ENCODE measurements around the gene LSM14A.

DNA sequence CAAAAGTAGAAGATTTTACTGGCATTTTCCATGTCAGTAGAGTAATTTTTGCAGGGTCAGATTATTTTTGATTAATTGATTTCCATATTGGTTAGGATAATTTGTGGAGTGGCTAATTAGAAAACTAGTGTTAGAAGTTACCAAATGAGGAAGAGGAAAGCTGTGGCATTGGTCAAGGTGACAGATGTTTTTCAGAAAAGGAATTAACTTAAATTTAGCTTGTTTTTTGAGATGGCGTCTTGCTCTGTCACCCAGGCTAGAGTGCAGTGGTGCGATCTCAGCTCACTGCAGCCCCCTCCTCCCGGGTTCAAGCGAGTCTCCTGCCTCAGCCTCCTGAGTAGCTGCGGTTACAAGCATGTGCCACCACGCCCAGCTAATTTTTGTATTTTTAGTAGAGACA is 28.8 kb downstream of the LSM14A start:
- TF ChIP-seq, protein P1, sequence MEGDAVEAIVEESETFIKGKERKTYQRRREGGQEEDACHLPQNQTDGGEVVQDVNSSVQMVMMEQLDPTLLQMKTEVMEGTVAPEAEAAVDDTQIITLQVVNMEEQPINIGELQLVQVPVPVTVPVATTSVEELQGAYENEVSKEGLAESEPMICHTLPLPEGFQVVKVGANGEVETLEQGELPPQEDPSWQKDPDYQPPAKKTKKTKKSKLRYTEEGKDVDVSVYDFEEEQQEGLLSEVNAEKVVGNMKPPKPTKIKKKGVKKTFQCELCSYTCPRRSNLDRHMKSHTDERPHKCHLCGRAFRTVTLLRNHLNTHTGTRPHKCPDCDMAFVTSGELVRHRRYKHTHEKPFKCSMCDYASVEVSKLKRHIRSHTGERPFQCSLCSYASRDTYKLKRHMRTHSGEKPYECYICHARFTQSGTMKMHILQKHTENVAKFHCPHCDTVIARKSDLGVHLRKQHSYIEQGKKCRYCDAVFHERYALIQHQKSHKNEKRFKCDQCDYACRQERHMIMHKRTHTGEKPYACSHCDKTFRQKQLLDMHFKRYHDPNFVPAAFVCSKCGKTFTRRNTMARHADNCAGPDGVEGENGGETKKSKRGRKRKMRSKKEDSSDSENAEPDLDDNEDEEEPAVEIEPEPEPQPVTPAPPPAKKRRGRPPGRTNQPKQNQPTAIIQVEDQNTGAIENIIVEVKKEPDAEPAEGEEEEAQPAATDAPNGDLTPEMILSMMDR (IDR thresholded peaks at IDR 0.05; ENCODE audit: low read length) = no peak
- TF ChIP-seq EZH2 (optimal IDR thresholded peaks at IDR 0.05; ENCODE audit: low read depth, low read length) = no peak

All from MM.1S (cell line).